Neural progenitor cell (in vitro differentiated cells): ENCODE measurements around the gene MBNL2.

Source experiments
- EZH2phosphoT487 ChIP-seq: fragments of 200-600 bp; sonication (generic); IDR thresholded peaks from 2 replicates; pipeline ENCODE4 v1.6.1; 2017; ENCODE audit warnings: antibody characterized with exemption
- TF ChIP-seq, protein P1 (sequence below): fragments of 200-600 bp; sonication (generic); IDR thresholded peaks from 2 replicates; pipeline ENCODE4 v1.5.1; 2017; ENCODE audit warnings: antibody characterized with exemption, mild to moderate bottlenecking

DNA sequence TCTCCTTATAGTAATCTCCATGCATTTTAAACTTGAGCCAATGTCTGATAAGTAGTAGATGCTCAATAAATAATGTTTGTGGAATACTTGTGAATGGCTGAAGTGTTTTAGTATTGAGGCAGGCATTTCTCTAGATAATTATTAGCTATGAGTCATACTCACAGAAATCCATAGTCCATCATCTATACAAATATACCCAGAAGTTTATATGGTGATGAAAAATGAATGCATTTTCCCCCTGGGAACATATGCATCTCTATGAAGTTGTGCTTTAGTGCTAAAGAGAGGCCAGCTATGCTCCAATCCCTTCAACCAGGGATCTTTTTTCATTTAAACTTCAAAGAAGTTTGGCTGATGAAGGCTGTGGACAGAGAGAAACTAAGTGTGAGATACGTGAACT lies 17.2 kb downstream of the MBNL2 start:
- TF ChIP-seq, protein P1, sequence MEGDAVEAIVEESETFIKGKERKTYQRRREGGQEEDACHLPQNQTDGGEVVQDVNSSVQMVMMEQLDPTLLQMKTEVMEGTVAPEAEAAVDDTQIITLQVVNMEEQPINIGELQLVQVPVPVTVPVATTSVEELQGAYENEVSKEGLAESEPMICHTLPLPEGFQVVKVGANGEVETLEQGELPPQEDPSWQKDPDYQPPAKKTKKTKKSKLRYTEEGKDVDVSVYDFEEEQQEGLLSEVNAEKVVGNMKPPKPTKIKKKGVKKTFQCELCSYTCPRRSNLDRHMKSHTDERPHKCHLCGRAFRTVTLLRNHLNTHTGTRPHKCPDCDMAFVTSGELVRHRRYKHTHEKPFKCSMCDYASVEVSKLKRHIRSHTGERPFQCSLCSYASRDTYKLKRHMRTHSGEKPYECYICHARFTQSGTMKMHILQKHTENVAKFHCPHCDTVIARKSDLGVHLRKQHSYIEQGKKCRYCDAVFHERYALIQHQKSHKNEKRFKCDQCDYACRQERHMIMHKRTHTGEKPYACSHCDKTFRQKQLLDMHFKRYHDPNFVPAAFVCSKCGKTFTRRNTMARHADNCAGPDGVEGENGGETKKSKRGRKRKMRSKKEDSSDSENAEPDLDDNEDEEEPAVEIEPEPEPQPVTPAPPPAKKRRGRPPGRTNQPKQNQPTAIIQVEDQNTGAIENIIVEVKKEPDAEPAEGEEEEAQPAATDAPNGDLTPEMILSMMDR = no peak
- TF ChIP-seq EZH2phosphoT487 = no peak
